Stimulated activated naive CD8-positive, alpha-beta T cell treated with anti-CD3 and anti-CD28 coated beads, Interleukin-15, Interleukin-2, amounts not matched to agents 100 U/mL and 50 U/mL, for 24 hours (primary cell): ENCODE data around the gene GDF7.

Experiments
- ATAC-seq: fragments of 150-1000 bp; cut with Tn5 transposase; one replicate; pipeline ENCODE4 v1.10.0; 2021
- DNase-seq: peaks from one replicate; pipeline ENCODE4 v3.0.0; 2021

GDF7 gene

DNA sequence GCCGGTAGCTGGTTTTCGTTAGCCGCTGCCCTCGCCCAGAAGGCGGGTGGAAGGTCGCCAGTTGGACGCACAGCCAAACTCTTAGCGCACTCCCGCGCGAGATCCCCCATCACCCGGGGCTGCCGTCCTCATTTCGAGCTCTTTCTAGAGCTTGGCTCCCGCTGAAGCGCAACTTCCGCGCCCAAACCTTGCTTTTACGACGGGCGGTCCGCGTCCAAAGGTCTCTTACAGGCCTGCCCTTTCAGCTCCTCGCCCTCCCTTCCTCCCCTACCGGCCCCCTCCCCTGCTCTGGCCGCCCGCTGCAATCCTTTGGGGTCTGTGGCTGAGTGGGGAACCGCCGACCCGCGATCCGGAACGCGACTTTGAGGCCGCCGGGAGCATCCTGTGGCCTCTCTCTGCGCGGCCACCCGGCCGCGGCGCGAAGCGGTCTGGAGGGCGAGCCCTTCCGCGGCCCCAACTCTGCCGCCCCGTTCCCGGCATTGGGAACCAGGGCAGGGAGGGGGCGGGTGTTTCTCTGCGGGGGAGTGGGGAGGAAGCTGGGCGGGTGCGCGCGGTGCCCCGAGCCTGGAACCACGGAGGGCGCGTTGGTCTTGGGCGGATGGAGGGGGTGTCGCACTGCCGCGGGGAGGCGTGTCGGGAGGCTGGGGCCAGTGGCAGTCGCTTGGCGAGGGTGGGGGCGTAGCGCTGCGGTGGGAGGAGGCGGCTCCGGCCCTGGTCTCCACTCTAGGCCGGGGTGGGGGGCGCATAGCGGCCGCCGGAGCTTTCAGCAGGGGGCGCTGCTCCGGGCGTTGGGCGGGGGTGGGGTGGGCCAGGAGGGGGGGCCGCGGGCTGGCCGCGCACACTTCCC lies at the start of gene GDF7:
Gene GDF7 (plus strand): TSS at position 841 of the 847 bp plus-strand sequence. CDS start 96 bp downstream, outside the sequence.
- peak; percentile 28 for DNase-seq

GRCh38 chr2:20617892-20618467 lies 49.0 kb upstream of the GDF7 start:
- no peak for DNase-seq

More for the DNA sequence above, at the start of gene GDF7:
- ATAC-seq, result no peak

GRCh38 chr2:20618468-20618885 lies 48.5 kb upstream of the GDF7 start:
- DNase-seq (no peak), ATAC-seq (no peak)

More at GRCh38 chr2:20617892-20618467, 49.0 kb upstream of the GDF7 start:
- no peak for ATAC-seq

DNA sequence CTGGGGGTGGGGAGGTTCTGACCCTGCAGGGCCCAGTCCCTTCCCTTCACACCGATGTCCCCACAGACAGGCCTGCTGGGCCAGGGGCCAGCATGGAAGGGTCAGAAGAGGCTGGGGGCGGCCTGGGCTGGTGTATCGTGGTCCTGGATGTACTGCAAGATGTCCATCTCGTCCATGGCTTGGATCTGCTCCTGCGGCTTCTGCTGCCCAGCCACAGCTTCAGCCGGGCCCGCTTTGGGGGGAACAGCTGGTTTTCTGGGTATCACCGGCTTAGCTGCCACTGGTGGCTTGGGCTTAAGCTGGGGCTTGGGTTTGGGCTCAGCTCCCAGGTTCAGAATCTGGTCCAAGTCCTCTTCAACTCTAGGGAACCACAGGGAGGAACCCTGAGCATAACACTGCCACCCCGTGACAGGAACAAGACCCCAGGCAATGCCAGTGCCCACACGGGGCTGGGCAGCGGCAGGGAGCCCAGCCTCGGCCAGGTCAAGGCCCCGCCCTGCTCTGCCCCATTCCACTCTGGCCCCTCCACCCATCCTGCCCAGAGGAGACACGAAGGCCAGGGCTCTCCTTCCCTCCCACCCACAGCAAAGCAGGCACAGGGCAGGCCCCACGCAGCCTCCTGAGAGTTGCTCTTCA lies 47.9 kb upstream of the GDF7 start:
- DNase-seq (no peak), ATAC-seq (no peak)

DNA sequence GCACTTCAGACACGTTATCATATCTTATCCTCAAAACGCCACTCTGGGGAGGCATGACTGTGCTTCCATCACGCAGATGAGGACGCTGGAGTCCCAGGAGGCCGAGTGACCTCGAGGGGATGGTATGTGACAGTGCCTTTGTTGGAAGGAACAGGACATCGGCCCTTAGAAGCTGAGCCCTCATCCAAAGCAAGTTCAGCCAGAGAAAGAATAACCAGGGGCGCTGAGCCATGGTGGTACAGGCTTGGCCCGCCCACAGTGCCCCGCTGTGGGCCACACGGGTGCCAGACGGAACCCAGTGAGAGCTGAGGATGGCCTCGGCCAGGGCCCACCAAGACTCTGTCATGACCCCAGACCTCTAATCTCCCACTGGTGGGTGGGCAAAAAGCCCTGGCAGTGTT lies 47.3 kb upstream of the GDF7 start:
- DNase-seq (no peak), ATAC-seq (no peak)

GRCh38 chr2:20620271-20620681 lies 46.7 kb upstream of the GDF7 start:
- ATAC-seq (no peak), DNase-seq (no peak)

GRCh38 chr2:20620696-20621365 lies 46.1 kb upstream of the GDF7 start:
- ATAC-seq, result no peak
- no peak for DNase-seq

DNA sequence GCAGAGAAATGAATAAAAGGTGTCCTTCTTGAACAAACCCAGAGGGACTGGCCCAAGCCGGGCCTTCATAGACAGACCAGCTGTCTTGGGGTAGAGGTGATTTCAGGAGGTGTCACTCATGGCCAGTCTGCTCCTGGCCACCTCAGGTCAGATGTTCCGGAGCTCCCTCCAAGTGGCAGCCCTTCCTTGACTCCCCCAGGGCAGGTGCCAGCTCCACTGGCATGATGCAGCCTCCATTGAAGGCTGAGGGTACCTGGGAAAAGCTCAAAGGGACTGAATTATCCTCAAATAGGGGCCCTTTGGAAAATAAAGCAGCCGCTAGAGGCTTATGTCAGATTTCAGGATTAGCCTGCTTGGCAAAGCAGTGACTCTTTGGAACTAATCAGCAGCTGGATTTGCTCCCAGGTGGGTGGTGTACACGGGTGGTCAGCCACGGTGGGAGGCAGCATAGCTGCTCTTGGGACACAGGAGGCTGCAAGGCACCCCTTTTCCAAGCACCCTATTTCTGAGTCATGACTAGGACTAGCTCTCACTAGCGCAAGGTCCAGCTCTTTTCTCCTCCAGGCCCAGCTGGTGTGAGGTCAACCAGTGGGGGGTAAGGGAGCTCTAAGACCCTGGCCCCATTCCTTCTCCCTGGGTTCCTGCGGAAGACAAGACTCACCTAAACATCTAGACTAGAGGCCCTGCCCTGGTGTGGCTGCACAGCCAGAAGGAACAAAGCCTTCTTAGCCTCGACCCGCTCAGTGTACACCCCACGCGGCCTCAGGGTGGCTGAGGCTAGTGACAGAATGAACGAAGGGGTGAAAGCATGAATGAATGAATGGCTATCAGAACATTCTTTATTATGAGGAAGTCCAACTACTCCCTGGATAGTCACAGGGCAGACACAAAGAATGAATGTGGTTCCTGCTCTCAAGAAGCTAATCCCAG lies 45.3 kb upstream of the GDF7 start:
- DNase-seq (no peak), ATAC-seq (no peak)

DNA sequence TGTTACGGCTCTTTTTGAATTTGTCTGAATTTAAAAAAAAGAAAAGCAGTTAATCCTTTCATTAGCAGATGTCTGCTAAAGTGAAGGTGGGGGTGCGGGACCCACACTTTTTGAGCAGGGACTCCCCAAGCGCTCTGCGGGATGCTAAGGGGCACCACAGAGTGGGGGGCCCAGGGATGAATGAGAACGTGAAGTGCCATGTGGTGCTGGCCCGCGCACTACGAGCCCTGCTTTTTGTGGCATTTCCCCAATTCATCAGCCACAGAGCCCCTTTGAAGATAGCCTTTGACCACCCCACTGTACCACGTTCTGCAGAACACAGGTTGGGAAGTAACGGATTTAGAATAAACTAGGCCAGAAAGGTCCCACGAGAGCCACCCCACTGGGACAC lies 44.7 kb upstream of the GDF7 start:
- DNase-seq (no peak), ATAC-seq (no peak)

DNA sequence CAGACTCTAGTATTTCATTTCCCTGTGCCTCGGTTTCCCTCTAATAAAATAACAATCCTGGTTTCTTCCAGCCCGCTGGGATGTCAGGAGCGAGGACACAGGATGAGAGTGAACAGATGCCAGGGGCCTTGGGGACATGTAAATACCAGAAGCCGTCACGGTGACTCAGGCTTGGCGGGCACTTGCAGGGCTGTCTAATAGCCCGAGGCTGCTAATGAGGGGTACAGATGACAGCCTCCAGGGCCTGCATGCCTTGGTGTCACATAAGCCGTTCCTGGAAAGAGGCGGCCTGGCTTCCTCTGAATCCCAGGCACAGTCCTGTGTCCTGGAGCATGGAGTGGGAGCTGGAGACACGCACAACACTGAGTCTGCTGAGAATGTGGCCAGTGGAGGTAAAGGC lies 44.2 kb upstream of the GDF7 start:
- ATAC-seq (no peak), DNase-seq (no peak)

- no peak for ATAC-seq
- no peak for DNase-seq
Observed at GRCh38 chr2:20623241-20623640, 43.7 kb upstream of the GDF7 start.

DNA sequence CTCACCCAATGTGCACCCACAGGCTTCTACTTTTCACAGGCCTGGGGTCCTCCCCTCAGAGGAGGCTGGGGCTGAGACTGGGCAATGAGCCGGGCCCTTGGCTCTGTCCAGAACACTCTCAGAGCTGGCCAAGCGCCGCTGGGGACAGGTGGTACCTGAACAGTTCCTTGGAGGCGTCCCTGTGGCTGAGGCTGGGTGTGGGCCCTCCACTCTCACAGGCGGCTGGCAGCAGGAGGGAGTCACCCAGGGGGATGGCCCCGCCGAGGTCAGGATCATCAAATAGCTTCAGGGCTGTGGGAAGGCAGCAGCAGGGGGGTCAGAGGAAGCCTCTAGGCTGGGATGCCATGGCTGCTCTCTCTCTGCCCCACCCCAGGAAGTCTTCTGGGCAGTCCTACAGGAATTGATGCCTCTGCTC lies 43.2 kb upstream of the GDF7 start:
- no peak for DNase-seq
- no peak for ATAC-seq

GRCh38 chr2:20624156-20624883 lies 42.6 kb upstream of the GDF7 start:
- DNase-seq (no peak), ATAC-seq (no peak)

DNA sequence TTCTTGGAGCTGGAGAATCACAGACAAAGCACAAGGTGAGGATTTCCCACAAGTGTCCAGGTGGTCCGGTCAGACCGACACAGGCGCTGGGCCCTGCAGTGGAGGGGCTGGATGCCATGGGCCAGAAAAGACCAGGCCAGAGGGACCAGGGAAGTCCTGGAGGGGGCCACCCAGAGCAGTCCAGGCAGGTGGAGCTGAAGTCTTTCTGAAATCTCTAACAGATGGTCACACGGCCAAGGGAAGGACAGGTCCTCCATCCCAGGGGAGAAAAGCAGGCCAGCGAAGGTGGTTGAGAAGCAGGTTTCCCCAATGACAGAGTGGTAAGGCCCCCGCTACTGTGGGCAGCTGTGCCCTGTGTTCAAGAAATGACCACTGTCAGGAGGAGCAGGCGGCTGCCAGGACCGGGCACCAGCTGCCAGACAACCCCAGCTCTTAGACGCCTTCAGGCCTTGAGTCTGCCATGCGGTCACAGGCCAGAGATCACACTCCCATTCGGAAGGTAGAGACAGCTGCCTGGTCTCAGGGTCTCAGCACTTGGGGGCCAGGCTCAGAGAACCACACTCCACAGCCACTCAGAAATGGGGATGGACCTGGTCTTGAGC lies 42.0 kb upstream of the GDF7 start:
- no peak for DNase-seq
- no peak for ATAC-seq

DNA sequence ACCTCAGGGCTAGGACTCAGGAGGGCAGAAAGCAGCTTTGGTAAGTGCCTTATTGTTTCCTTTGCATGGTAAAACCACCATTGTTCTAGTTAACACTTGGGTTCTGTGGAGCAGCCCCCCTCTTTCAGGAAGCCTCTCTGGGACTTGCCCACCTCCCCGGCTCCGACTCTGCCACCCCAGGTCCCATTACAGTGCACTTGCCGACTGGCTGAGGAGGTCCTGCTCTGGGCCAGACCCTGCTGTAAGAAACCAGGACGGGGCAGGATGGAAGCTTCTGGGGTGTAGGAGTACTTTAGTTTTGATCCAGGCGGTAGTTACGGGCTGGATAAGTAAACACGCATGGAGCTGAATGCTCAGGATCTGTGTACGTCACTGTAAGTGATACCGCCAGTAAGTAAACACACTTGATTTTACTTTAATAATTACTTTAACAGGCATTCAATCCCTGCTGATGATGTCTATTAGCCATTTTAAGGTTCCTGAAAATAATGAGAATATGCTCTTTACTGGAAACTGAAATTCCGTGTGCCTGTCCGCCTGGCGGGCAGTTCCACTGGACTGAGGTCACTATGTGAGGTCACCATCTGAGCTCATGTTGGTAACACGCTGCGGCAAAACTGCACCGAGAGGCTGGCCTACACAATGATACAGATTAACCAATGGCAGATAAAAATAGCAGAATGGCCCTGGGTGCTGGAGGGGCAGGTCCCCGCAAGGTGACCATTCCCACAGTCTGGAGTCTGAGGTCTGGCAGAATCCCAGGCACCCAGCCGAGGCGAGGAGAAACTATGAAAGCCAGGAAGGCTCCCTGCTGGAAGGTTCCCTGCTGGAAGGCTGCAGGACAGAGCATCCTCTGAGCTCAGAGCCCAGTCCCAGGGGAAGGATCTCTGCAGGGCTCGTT lies 41.2 kb upstream of the GDF7 start:
- ATAC-seq (no peak), DNase-seq (no peak)

GRCh38 chr2:20626392-20626697 lies 40.6 kb upstream of the GDF7 start:
- ATAC-seq (no peak), DNase-seq (no peak)

DNA sequence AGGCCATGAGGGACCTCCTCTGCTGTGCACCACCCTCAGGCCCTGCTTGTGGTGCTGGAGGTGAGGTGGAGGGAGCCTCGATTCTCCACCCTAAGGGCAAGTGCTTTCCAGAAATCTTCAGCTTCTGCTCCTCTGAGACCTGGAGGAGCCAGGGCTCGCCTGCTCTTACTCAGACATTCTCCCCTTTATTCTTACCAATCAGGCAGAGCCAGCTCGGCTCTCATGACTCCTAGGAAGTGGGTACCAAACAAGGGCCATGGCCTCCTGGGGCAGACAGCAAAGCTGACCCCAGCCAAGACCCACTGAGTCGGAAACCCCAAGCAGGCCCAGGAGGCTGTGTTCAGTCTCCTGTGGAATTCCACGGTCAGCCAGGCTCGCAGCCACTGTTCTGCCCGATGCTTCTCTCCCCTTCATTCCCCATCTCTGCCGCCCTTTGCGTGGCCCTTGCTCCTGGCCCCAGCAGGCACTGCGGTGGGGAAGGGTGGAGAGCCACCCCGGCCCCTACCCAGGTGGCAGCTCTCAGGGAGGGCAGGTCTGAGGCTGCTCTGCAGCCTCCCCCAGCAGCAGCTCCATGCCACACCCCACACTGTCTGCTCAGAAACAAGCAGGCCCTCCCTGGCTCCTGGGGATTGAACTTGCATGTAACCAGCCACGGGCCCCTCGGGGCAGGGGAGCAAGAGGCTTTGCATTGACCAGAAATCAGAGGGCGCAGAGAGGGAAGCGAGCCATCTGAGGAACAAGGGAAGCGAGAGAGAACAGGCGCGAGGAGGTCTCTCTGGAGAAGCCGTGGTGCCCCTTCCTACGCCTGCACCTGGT lies 40.0 kb upstream of the GDF7 start:
- ATAC-seq (no peak), DNase-seq (no peak)

- no peak for DNase-seq
- ATAC-seq, result no peak
Observed at GRCh38 chr2:20627712-20628380, 39.1 kb upstream of the GDF7 start.
